SK-N-SH (cell line): ENCODE data around the gene BRD4. TPM values are rescaled to one million over a fixed set of nuclear protein-coding genes. Genes with fewer than 3 reads are reported as not detected.

Experiments used
- CTCF ChIA-PET: fragments of 300-600, 350-600 bp; formaldehyde crosslinking; extraction: SDS; loops from one replicate; lab custom pipeline; 2021; lab: Yijun Ruan, JAX
- POLR2A ChIA-PET: fragments of 350-600 bp; sonication (Branson Sonifier 250); formaldehyde crosslinking; extraction: SDS; loops from one replicate; lab custom pipeline; 2020; ENCODE audit warnings: antibody characterized with exemption, inconsistent platforms; lab: Yijun Ruan, JAX
- DNase-seq: peaks from one replicate; pipeline ENCODE4 v3.0.0; 2012
- H2AFZ ChIP-seq: fragments of 200-600 bp; sonication (generic); 2 replicates; pipeline ENCODE4 v1.8.1; 2016; ENCODE audit warnings: antibody characterized with exemption, mild to moderate bottlenecking, low read depth
- H3F3A ChIP-seq: fragments of 200-600 bp; sonication (generic); replicated peaks from 2 replicates; pipeline ENCODE3; 2016; ENCODE audit warnings: antibody characterized with exemption, mild to moderate bottlenecking; ENCODE audit not compliant: insufficient read depth
- H3K27ac ChIP-seq, 2 experiments: fragments of 200-500 bp in 1 of 2; fragments of 200-600 bp in 1 of 2; sonication (Bioruptor generic) in 1 of 2; sonication (generic), shearing (Covaris generic) in 1 of 2; 2 replicates each; pipeline versions ENCODE4 v1.5.1 to v1.6.1; 2014 to 2016; ENCODE audit warnings: low read depth in 2 of 2, inconsistent platforms in 1 of 2, low read length in 1 of 2, mild to moderate bottlenecking in 1 of 2, mixed read lengths in 1 of 2
- H3K27me3 ChIP-seq: fragments of 200-600 bp; sonication (generic), shearing (Covaris generic); 2 replicates; pipeline ENCODE4 v1.6.1; 2016; ENCODE audit warnings: mixed run types; ENCODE audit not compliant: insufficient read depth
- H3K36me3 ChIP-seq, 2 experiments: fragments of 200-500 bp in 1 of 2; fragments of 200-600 bp in 1 of 2; sonication (Bioruptor generic) in 1 of 2; sonication (generic) in 1 of 2; replicated peaks in 1 of 2; 2 replicates each; pipeline versions ENCODE3 to v1.5.1; 2014 to 2016; ENCODE audit warnings: low read length in 1 of 2, mild to moderate bottlenecking in 1 of 2; ENCODE audit not compliant: insufficient read depth in 2 of 2, control insufficient read depth in 1 of 2
- H3K4me1 ChIP-seq, 2 experiments: fragments of 200-500 bp in 1 of 2; fragments of 200-600 bp in 1 of 2; sonication (Bioruptor generic) in 1 of 2; sonication (generic), shearing (Covaris generic) in 1 of 2; 2 replicates each; pipeline versions ENCODE4 v1.5.1 to v1.6.1; 2014 to 2016; ENCODE audit warnings: low read depth in 1 of 2, low read length in 1 of 2, mixed run types in 1 of 2; ENCODE audit not compliant: insufficient read depth in 2 of 2, control insufficient read depth in 1 of 2
- H3K4me2 ChIP-seq: fragments of 200-600 bp; sonication (generic), shearing (Covaris generic); 2 replicates; pipeline ENCODE4 v1.6.1; 2017; ENCODE audit warnings: mixed run types
- H3K4me3 ChIP-seq, 2 experiments: fragments of 200-500 bp in 1 of 2; fragments of 200-600 bp in 1 of 2; sonication (Bioruptor generic) in 1 of 2; sonication (generic), shearing (Covaris generic) in 1 of 2; 2 replicates each; pipeline versions ENCODE4 v1.5.1 to v1.8.1; 2014 to 2016; ENCODE audit warnings: low read depth in 2 of 2, inconsistent platforms in 1 of 2, low read length in 1 of 2, mild to moderate bottlenecking in 1 of 2, mixed read lengths in 1 of 2, moderate library complexity in 1 of 2
- H3K79me2 ChIP-seq: fragments of 200-600 bp; sonication (generic); 2 replicates; pipeline ENCODE4 v1.8.1; 2017; ENCODE audit warnings: mild to moderate bottlenecking; ENCODE audit not compliant: insufficient read depth
- H3K9ac ChIP-seq: fragments of 200-600 bp; sonication (generic); 2 replicates; pipeline ENCODE4 v1.6.1; 2017; ENCODE audit warnings: mixed run types
- H3K9me2 ChIP-seq: fragments of 200-600 bp; sonication (generic); 2 replicates; pipeline ENCODE4 v1.6.1; 2017; ENCODE audit warnings: mixed run types
- H3K9me3 ChIP-seq: fragments of 200-600 bp; sonication (generic); 2 replicates; pipeline ENCODE4 v1.6.1; 2017; ENCODE audit warnings: mixed run types, mild to moderate bottlenecking, moderate library complexity
- H4K20me1 ChIP-seq: fragments of 200-600 bp; sonication (generic); 2 replicates; pipeline ENCODE4 v1.6.1; 2017; ENCODE audit warnings: mild to moderate bottlenecking, mixed run types; ENCODE audit not compliant: insufficient read depth
- CHD2 ChIP-seq: fragments of 150-350 bp; IDR thresholded peaks from 2 replicates; pipeline ENCODE4 v1.6.1; 2018; ENCODE audit warnings: low read length; ENCODE audit not compliant: partially characterized antibody
- ELF1 ChIP-seq: IDR thresholded peaks from 2 replicates; pipeline ENCODE4 v1.4.0; 2012
- FOSL2 ChIP-seq: IDR thresholded peaks from 2 replicates; pipeline ENCODE4 v1.4.0; 2012; ENCODE audit warnings: low read depth, mild to moderate bottlenecking, moderate library complexity, borderline replicate concordance
- FOXM1 ChIP-seq: IDR thresholded peaks from 2 replicates; pipeline ENCODE4 v1.4.0; 2012; ENCODE audit warnings: low read depth, mild to moderate bottlenecking
- JUND ChIP-seq: IDR thresholded peaks from 2 replicates; pipeline ENCODE4 v1.4.0; 2012
- MEF2A ChIP-seq: IDR thresholded peaks from 2 replicates; pipeline ENCODE4 v1.4.0; 2012; ENCODE audit warnings: low read depth, borderline replicate concordance
- MXI1 ChIP-seq: IDR thresholded peaks from 2 replicates; pipeline ENCODE4 v1.6.1; 2012; ENCODE audit warnings: mild to moderate bottlenecking, low read depth, low read length, improper control_type of control experiment
- POLR2AphosphoS5 ChIP-seq: IDR thresholded peaks from 2 replicates; pipeline ENCODE4 v1.6.1; 2012; ENCODE audit warnings: low read depth, low read length
- REST ChIP-seq: IDR thresholded peaks from 2 replicates; pipeline ENCODE4 v1.6.1; 2012; ENCODE audit warnings: mild to moderate bottlenecking, low read depth, low read length, moderate library complexity
- RFX5 ChIP-seq: IDR thresholded peaks from 2 replicates; pipeline ENCODE4 v1.6.1; 2012; ENCODE audit warnings: mild to moderate bottlenecking, improper control_type of control experiment, low read length
- TAF1 ChIP-seq: IDR thresholded peaks from 2 replicates; pipeline ENCODE4 v1.6.1; 2012; ENCODE audit warnings: low read depth, mild to moderate bottlenecking, low read length, moderate library complexity, borderline replicate concordance
- TCF12 ChIP-seq: IDR thresholded peaks from 2 replicates; pipeline ENCODE4 v1.4.0; 2012
- ZBTB33 ChIP-seq: IDR thresholded peaks from 2 replicates; pipeline ENCODE4 v1.4.0; 2012; ENCODE audit warnings: low read depth, borderline replicate concordance
- WGBS: methylation state at CpG from one replicate; pipeline ENCODE4 v1.1.6; 2017; ENCODE audit warnings: low lambda C conversion rate; 5-methylcytosine and 5-hydroxymethylcytosine counted together
- polyA plus RNA-seq, 3 experiments: library from polyadenylated mRNA; depleted of rRNA; stranded (reverse); fragments of >200 nt; gene quantifications; 2 replicates each; pipeline ENCODE4 v1.2.3, GENCODE V29; 2012

Gene BRD4
- polyA plus RNA-seq, 1 of the 3 experiments (the other 2 are of a cell fraction): 10.0 TPM

GRCh38 chr19:15381864-15382263, 49.5 kb upstream of the BRD4 start (continued):
- TF ChIP-seq ZBTB33: no peak

GRCh38 chr19:15381429-15381828, 49.1 kb upstream of the BRD4 start:
- Histone ChIP-seq H3K4me1 (peaks cover 9 to 22% of the 10 kb centered on the region in 2 experiments; a peak in 3 of 4 replicates), H3K27me3 (no peaks in the 10 kb centered on the region), H3K4me3 (no peak overlapping the region), H3K79me2 (peaks cover 40% of the 10 kb centered on the region), H3K9me2 (no peaks in the 10 kb centered on the region), H3K36me3 (peaks cover 5 to 17% of the 10 kb centered on the region in 2 experiments), H3K27ac (peak overlapping the region; percentile 24 to 71; a peak in 1 of 4 replicates), H3K9ac (no peak overlapping the region), H3K9me3 (no peaks in the 10 kb centered on the region), H2AFZ (no peak overlapping the region), H3F3A (peaks cover 24% of the 10 kb centered on the region), H4K20me1 (peaks cover 22% of the 10 kb centered on the region), H3K4me2 (no peak overlapping the region)
- DNase-seq: no peak
- TF ChIP-seq ZBTB33: no peak
- TF ChIP-seq POLR2AphosphoS5: no peak
- no peak for TF ChIP-seq CHD2
- TF ChIP-seq FOXM1: no peak
- no peak for TF ChIP-seq MXI1
- no peak for TF ChIP-seq ELF1
- TF ChIP-seq REST: no peak
- no peak for TF ChIP-seq TAF1
- no peak for TF ChIP-seq MEF2A
- TF ChIP-seq FOSL2: no peak
- TF ChIP-seq TCF12: no peak
- no peak for TF ChIP-seq JUND
- no peak for TF ChIP-seq RFX5
- POLR2A ChIA-PET: no interaction called here
- CTCF ChIA-PET: no interaction called here
- WGBS: 88% methylated on average over 2 of the region's 2 CpGs
